Measurements from ENCODE around the gene WRAP53.
A peak's percentile ranks its signal among the peaks of the same experiment; 100 is the strongest.

Gene WRAP53

GRCh38 chr17:7710301-7710700, 22.0 kb downstream of the WRAP53 start:
- peak overlapping the region; percentile 50 for H3K4me2 ChIP-seq (ENCODE audit: low read depth, low read length, poor library complexity, severe bottlenecking)
- H3K36me3 ChIP-seq (ENCODE audit: insufficient read depth, low read length): no peaks in the 10 kb centered on the region

GRCh38 chr17:7711051-7711755, 22.9 kb downstream of the WRAP53 start:
- Histone ChIP-seq H3K9me2 (replicated peaks; ENCODE audit: low read depth, low read length) (peaks cover 6% of the 10 kb centered on the region; the same call in 1 of the 2 replicates), H3F3A (ENCODE audit: low read depth) (no peaks in the 10 kb centered on the region), H3K27me3 (ENCODE audit: insufficient read depth, low read length, poor library complexity, severe bottlenecking) (peaks cover 9% of the 10 kb centered on the region), H4K20me1 (ENCODE audit: insufficient read depth, low read length, poor library complexity, severe bottlenecking) (no peaks in the 10 kb centered on the region), H3K36me3 (ENCODE audit: insufficient read depth, low read length) (no peaks in the 10 kb centered on the region), H3K4me2 (ENCODE audit: low read depth, low read length, poor library complexity, severe bottlenecking) (no peak overlapping the region), H3K4me3 (ENCODE audit: low read length, poor library complexity, severe bottlenecking) (no peak overlapping the region), H2AFZ (ENCODE audit: low read length) (no peak overlapping the region), H3K9me3 (ENCODE audit: insufficient read depth, low read depth, low read length) (no peaks in the 10 kb centered on the region), H3K79me2 (ENCODE audit: insufficient read depth, low read length) (no peaks in the 10 kb centered on the region), H3K4me1 (ENCODE audit: insufficient read depth, low read length, poor library complexity, severe bottlenecking) (peaks cover 13% of the 10 kb centered on the region), H3K9ac (ENCODE audit: low read depth, low read length, poor library complexity, severe bottlenecking) (no peak overlapping the region)
- TF ChIP-seq EZH2phosphoT487 (IDR thresholded peaks at IDR 0.05; ENCODE audit: borderline replicate concordance) (no peak), CTCF (conservative IDR thresholded peaks at IDR 0.05; ENCODE audit: low read length) (peak; percentile 53)

More at GRCh38 chr17:7710301-7710700, 22.0 kb downstream of the WRAP53 start:
- no peaks in the 10 kb centered on the region for H3K9me3 ChIP-seq (ENCODE audit: insufficient read depth, low read depth, low read length)
- peaks cover 6% of the 10 kb centered on the region; the same call in 1 of the 2 replicates for H3K9me2 ChIP-seq (replicated peaks; ENCODE audit: low read depth, low read length)
- no peaks in the 10 kb centered on the region for H3K79me2 ChIP-seq (ENCODE audit: insufficient read depth, low read length)
- no peaks in the 10 kb centered on the region for H3F3A ChIP-seq (ENCODE audit: low read depth)
- no peaks in the 10 kb centered on the region for H4K20me1 ChIP-seq (ENCODE audit: insufficient read depth, low read length, poor library complexity, severe bottlenecking)
- peaks cover 13% of the 10 kb centered on the region for H3K4me1 ChIP-seq (ENCODE audit: insufficient read depth, low read length, poor library complexity, severe bottlenecking)
- peaks cover 5% of the 10 kb centered on the region for H3K27me3 ChIP-seq (ENCODE audit: insufficient read depth, low read length, poor library complexity, severe bottlenecking)
- peak overlapping the region; percentile 9 for H3K4me3 ChIP-seq (ENCODE audit: low read length, poor library complexity, severe bottlenecking)
- H2AFZ ChIP-seq (ENCODE audit: low read length): peak overlapping the region; percentile 80
- no peak overlapping the region for H3K9ac ChIP-seq (ENCODE audit: low read depth, low read length, poor library complexity, severe bottlenecking)
- TF ChIP-seq CTCF (conservative IDR thresholded peaks at IDR 0.05; ENCODE audit: low read length): no peak

GRCh38 chr17:7712111-7712771, 24.0 kb downstream of the WRAP53 start:
- no peaks in the 10 kb centered on the region for H3F3A ChIP-seq (ENCODE audit: low read depth)
- no peaks in the 10 kb centered on the region for H4K20me1 ChIP-seq (ENCODE audit: insufficient read depth, low read length, poor library complexity, severe bottlenecking)
- H3K79me2 ChIP-seq (ENCODE audit: insufficient read depth, low read length): no peaks in the 10 kb centered on the region
- no peak overlapping the region for H2AFZ ChIP-seq (ENCODE audit: low read length)
- no peak overlapping the region for H3K4me2 ChIP-seq (ENCODE audit: low read depth, low read length, poor library complexity, severe bottlenecking)
- H3K4me1 ChIP-seq (ENCODE audit: insufficient read depth, low read length, poor library complexity, severe bottlenecking): peaks cover 13% of the 10 kb centered on the region
- no peak overlapping the region for H3K9ac ChIP-seq (ENCODE audit: low read depth, low read length, poor library complexity, severe bottlenecking)
- no peak overlapping the region for H3K4me3 ChIP-seq (ENCODE audit: low read length, poor library complexity, severe bottlenecking)
- H3K9me3 ChIP-seq (ENCODE audit: insufficient read depth, low read depth, low read length): no peaks in the 10 kb centered on the region
- H3K36me3 ChIP-seq (ENCODE audit: insufficient read depth, low read length): no peaks in the 10 kb centered on the region
- peaks cover 6% of the 10 kb centered on the region; the same call in 1 of the 2 replicates for H3K9me2 ChIP-seq (replicated peaks; ENCODE audit: low read depth, low read length)
- no peak for TF ChIP-seq CTCF (conservative IDR thresholded peaks at IDR 0.05; ENCODE audit: low read length)
- TF ChIP-seq EZH2phosphoT487 (IDR thresholded peaks at IDR 0.05; ENCODE audit: borderline replicate concordance): no peak
- peaks cover 9% of the 10 kb centered on the region for H3K27me3 ChIP-seq (ENCODE audit: insufficient read depth, low read length, poor library complexity, severe bottlenecking)

Measured in Loucy (cell line).